NCI-H128 (cell line): ENCODE measurements around the gene TNP1.

ENCODE experiments used
- DNase-seq: peaks from one replicate; lab custom pipeline; 2025; ENCODE audit not compliant: unreplicated experiment; lab: John Stamatoyannopoulos, UW

The TNP1 gene

DNA sequence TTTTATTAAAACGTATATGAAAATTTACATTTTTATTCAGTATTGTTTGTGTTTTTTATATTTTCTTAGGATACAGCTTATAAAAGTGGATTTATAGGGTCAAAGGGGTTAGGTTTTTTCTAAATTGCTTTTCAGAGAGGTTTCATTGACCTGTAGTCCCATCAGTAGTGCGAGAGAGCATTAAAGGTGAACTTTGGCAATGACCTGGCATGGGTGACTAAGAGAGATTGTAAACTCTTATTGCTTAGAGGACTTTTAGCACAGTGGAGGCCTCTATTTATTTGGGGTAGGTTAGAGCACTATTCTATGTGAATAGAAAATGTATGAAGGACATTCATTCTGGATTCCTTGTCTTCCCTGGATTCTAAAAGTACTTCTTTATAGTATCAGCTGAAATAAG lies 16.0 kb upstream of the TNP1 start:
- DNase-seq, result no peak

- no peak for DNase-seq
Measured at GRCh38 chr2:216873573-216873972, 13.7 kb upstream of the TNP1 start.

DNA sequence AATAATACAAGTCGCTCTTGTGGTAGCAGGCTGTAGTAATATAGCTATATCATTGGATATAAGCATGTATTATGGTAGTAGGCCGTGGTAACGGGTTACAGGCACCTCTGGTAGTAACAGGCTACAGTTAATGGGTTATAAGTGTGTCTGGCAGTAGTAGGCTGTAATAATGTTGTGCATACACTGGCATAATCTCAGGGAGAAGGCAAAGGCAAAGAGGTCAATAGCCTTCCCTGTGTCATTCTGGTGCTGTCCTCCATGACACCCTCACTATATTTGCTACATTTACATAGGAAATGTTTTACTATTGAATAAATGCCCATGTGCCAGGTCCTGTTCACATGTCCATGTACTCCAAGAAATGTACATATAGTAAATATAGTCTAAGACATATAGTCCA lies 12.8 kb upstream of the TNP1 start:
- no peak for DNase-seq

GRCh38 chr2:216872040-216872439 lies 12.2 kb upstream of the TNP1 start:
- DNase-seq, result no peak

GRCh38 chr2:216871333-216871934 lies 11.6 kb upstream of the TNP1 start:
- DNase-seq, result no peak

GRCh38 chr2:216870508-216871332 lies 10.9 kb upstream of the TNP1 start:
- DNase-seq, result no peak

- no peak for DNase-seq
Measured at GRCh38 chr2:216866515-216867095, 6.7 kb upstream of the TNP1 start.

DNA sequence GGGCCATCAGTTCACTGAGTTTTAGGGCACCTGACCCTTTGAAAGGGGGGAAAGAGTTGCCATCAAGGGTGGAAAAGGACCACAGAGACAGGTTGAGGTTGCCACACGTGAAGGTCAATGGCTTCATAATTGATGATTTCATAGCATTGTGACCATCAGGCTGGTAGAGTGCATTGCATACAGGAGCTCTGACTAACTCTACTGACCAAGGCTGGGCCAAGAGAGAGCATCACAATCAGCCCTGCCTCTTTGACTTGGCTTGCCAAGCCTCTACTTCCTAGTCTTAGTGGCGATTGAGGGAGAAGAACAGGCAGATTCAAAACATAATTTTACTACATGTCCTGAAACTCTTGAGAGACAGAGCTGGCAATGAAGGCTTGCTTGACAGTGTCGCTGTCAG lies 5.8 kb upstream of the TNP1 start:
- DNase-seq, result no peak

DNA sequence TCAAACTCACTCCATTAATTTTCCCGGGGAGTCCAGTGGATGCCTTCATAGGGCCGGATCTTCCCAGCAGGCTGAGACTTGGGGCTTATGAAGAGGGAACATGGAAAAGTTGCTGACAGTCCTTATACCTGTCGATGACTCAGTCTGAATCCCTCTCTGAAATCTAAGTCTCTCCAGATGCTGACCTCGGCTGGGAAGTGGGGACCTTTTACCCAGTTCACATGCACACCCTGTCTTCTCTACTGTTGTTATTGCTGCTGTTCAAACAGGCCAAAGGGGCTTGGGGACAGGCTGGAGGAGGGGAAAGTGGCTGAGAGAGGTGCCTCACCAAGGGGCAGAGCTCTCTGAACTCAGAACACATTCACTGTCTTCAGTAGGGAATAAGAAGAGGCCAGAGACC lies 4.1 kb upstream of the TNP1 start:
- no peak for DNase-seq

DNA sequence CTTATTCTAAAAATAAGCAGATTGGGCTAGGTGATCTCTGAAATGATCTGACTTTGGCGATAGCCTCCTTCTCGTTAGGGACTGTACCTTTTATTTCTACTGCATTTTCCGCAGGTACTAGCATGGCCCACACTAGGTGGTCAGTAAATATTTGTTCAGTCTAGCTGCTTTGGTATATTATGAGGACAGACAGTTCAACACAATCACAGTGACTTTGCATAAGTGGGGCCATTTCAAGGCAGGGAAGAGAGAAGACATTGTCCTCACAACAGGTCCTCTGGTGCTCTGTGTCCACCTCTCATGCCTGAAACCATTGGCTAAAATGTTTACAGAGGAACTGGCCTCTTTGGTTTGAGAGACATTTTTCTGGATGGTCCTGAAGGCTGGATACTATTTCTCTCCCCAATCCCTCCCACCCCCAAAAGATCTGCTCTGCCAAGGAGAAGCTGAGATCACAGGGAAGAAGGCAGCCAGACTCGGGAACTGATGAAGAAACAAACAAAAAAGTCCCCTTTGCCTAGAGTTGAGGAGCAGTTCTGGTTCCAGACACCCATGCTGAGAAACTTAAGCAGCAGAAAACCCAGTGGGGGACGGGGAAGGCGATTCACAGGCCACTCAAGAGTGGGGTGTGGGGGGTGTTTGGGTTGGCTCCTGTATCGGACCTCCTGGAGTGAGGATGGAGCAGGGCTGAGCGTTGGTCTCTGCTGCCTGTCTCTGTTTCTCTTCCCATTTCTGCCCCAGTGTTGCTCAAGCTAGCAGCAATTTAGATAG lies 2.9 kb upstream of the TNP1 start:
- no peak for DNase-seq

DNA sequence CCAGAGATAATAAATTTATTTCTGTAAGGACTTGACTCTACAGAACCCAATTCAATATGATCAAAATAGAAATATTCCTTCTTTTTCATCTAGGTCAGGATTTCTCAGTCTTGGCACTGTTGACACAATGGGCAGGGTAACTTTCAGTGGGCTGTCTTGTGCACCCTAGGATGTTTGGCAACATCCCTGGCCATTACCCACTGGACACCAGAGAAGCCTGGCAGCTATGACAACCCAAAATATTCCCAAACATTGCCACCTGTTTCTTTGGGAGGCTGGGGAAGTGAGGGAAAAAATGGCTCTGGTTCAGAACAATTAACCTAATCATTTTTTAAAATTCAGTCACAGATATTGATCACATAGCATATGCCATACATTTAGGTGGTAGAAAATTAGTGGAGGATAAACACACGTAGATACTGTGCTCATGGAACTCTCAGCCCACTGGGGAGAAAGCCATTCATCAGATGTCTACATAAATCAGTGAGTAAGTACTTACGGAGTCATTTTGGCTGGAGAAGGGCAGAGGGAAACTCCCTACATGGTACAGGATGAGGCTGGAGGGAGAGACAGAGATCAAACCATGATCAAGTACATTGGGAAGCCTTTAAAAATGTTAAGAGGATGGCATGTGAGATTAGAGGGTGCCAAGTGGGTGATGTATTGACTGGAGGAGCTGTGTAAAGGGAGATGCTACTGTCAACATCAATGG lies 718 bp upstream of the TNP1 start:
- DNase-seq, result no peak

GRCh38 chr2:216858312-216858711 lies 1.6 kb downstream of the TNP1 start:
- no peak for DNase-seq

GRCh38 chr2:216857131-216857550 lies 2.7 kb downstream of the TNP1 start:
- no peak for DNase-seq

DNA sequence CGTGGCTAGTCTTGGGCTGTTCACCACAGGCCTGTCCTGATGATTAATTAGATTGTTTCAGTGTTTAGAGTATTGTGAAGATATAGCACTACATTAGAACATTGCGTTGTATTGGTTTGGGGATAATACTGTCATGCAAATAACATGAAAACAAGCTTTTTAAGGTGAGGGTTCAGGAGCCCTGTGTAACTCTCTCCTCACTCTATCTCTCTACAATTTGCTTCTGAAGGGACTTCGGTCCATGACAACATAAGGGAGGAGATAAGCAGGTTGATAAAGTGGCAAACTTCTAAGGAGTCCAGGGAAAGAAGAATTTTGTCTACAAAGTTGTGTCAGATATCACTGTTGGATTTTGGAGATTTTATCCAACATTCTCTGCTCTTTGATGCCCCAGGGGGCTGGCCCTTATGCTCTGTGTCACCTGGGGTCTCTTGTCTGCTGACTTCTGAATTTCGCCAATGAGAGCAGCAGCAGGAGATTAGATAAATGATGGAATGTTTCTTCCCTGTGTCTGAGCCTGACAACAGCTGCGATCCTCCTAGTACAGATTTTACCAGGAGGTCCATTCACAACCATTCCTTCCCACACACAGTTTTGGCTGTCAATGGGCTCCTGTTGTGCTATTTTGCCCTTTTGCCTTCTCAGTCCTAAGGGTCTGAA lies 3.3 kb downstream of the TNP1 start:
- no peak for DNase-seq

DNA sequence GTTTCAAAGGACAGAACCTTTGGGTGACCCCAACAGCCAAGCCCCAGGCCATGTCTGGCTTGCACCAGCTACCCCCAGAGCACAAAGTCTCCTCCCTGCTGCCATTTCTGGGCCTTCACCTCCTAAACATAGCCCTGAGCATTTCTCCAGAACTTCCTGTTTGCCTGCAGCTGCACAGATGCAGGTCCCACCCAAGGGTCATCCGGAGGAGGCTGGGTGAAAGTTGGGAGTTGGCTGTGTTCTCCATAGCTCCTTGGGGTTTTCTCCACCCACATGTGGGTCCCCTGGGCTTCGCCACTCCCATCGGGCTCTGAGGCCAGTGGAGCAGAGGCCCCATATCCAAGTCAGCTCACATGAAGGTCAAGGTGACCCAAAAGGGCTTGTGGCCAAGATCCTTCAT lies 4.3 kb downstream of the TNP1 start:
- no peak for DNase-seq

DNA sequence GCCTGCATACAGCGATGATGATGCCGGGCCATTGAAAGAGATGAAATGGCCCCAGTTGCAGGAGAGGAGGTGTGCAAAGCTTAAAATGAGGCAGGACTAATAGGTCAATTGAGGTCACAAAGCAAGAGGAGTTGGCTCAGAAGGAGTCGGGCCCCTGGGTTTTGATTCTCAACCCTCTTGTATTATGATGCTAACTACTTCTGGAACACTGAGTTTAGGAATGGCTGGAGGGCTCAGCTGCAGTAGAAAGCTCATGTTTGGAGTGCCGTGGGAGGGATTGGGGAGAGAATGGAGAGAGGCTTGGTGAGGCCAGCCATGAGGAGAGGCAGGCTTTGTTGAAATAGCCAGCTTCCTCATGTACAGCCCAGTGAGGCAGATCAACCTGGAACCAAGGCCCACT lies 4.8 kb downstream of the TNP1 start:
- no peak for DNase-seq

DNA sequence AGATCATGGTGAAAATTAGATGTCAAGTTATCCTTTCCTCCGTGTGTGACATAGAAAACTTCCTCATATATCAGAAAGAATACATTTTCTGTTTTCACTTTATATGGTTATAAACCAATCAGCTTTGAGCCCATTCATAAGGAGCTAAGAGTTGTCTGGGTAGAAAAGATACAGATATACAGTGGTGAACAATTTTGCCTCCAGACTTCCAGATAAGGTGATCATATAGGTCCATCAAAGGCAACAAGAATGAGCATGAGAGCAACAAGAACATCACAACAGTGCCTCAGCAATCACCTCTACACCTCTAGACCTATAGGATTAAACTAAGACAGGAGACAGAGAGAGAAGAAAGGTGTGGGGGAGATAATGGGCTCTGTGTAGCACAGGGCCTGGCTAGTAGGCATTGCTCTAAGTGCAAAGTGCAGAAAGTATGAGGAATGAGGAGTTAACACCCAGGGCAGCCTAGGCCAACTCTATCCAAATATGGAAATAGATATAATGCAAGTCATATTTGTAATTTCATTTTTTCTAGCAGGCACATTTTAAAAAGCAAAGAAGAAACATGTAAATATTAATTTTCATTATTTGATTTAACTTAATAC lies 8.3 kb downstream of the TNP1 start:
- no peak for DNase-seq

GRCh38 chr2:216850665-216851322 lies 9.1 kb downstream of the TNP1 start:
- no peak for DNase-seq

DNA sequence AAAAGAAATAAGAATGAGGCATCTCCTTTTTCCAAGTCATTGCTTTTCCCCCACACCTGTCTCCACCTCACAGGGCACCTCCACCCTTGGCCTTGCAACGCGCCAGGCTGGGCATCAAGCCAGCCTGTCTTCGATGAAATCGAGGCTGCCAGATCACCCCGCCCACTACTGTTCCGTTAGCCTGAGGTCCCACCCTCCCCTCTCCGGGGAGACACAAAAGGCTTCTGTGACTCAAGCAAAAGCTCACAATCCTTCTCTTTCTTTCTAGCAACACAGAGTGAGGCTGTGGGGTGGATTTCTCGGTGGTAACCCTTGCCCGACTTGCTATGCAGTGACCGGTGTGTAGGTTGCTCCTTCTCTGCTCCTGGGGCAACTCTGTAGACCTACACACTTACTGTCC lies 9.9 kb downstream of the TNP1 start:
- DNase-seq, result no peak

DNA sequence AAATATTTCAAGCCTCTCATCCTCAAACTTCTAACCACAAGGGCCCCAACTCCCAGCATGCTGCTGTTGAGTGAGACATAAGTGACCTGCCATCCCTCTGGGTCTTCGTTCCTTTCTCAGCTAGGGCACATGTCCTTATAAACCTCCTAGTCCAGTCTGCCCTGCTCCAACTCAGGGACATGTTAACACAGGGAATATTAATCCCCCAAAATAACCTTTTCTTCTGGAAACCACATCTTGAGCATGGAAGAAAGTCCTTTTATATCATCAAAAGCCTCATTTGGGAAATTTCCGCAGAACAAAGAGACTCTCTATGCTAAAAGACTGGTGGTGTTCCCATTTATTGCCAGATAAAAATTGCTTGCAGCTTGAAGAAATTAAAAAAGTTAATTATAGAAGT lies 14.4 kb downstream of the TNP1 start:
- DNase-seq, result no peak
